Astrocyte (in vitro differentiated cells and primary cell): ENCODE results near the gene DSCAM. TPM values are rescaled to one million over a fixed set of nuclear protein-coding genes. Genes with fewer than 3 reads are reported as not detected.

ENCODE experiments used
- DNase-seq: peaks from one replicate; pipeline ENCODE4 v3.0.0-alpha.2; 2010; ENCODE audit warnings: low read depth
- FAIRE-seq: peaks from 2 replicates; lab custom pipeline; 2011; peaks lifted over from hg19 to GRCh38; lab: Jason Lieb, UNC
- H2AFZ ChIP-seq: 2 replicates; pipeline ENCODE4 v1.6.0; 2012; ENCODE audit warnings: low read depth, low read length, inconsistent platforms
- H3K27ac ChIP-seq: 2 replicates; pipeline ENCODE4 v1.5.1; 2011; ENCODE audit warnings: low read depth, low read length, inconsistent platforms
- H3K27me3 ChIP-seq: 2 replicates; pipeline ENCODE4 v1.6.0; 2011; ENCODE audit warnings: low read length, inconsistent platforms; ENCODE audit not compliant: insufficient read depth
- H3K36me3 ChIP-seq: 2 replicates; pipeline ENCODE4 v1.5.1; 2011; ENCODE audit warnings: low read length, inconsistent platforms; ENCODE audit not compliant: insufficient read depth
- H3K4me1 ChIP-seq: 2 replicates; pipeline ENCODE4 v1.5.1; 2011; ENCODE audit warnings: low read length, inconsistent platforms; ENCODE audit not compliant: insufficient read depth
- H3K4me2 ChIP-seq: 2 replicates; pipeline ENCODE4 v1.6.0; 2012; ENCODE audit warnings: low read length, inconsistent platforms
- H3K4me3 ChIP-seq: 2 replicates; pipeline ENCODE4 v1.5.1; 2011; ENCODE audit warnings: low read depth, mild to moderate bottlenecking, low read length, inconsistent platforms; ENCODE audit not compliant: insufficient read depth
- H3K79me2 ChIP-seq: 2 replicates; pipeline ENCODE4 v1.6.0; 2012; ENCODE audit warnings: mild to moderate bottlenecking, low read length, inconsistent platforms; ENCODE audit not compliant: insufficient read depth
- H3K9ac ChIP-seq: 2 replicates; pipeline ENCODE4 v1.6.0; 2012; ENCODE audit warnings: mild to moderate bottlenecking, low read length, inconsistent platforms
- H3K9me3 ChIP-seq: 2 replicates; pipeline ENCODE4 v1.5.1; 2012; ENCODE audit warnings: low read depth, mild to moderate bottlenecking, low read length, inconsistent platforms; ENCODE audit not compliant: insufficient read depth
- H4K20me1 ChIP-seq: 2 replicates; pipeline ENCODE4 v1.6.0; 2012; ENCODE audit warnings: low read length, inconsistent platforms; ENCODE audit not compliant: insufficient read depth
- H3K27ac Mint-ChIP-seq: one replicate; pipeline ENCODE4 v1.8.0; 2021; ENCODE audit warnings: mild to moderate bottlenecking, mixed read lengths; ENCODE audit not compliant: unreplicated experiment
- H3K27me3 Mint-ChIP-seq: one replicate; pipeline ENCODE4 v1.8.0; 2021; ENCODE audit warnings: low read depth, mixed read lengths; ENCODE audit not compliant: unreplicated experiment
- H3K36me3 Mint-ChIP-seq: one replicate; pipeline ENCODE4 v1.8.0; 2021; ENCODE audit warnings: low read depth, mixed read lengths; ENCODE audit not compliant: unreplicated experiment
- H3K4me1 Mint-ChIP-seq: one replicate; pipeline ENCODE4 v1.8.0; 2021; ENCODE audit warnings: low read depth, mixed read lengths; ENCODE audit not compliant: unreplicated experiment
- H3K4me3 Mint-ChIP-seq: one replicate; pipeline ENCODE4 v1.8.0; 2021; ENCODE audit warnings: mild to moderate bottlenecking, moderate library complexity, mixed read lengths; ENCODE audit not compliant: unreplicated experiment
- H3K9me3 Mint-ChIP-seq: one replicate; pipeline ENCODE4 v1.8.0; 2021; ENCODE audit warnings: mild to moderate bottlenecking, mixed read lengths; ENCODE audit not compliant: unreplicated experiment
- EZH2 ChIP-seq: IDR thresholded peaks from 2 replicates; pipeline ENCODE4 v1.6.1; 2012; ENCODE audit warnings: mild to moderate bottlenecking, low read length, inconsistent platforms; ENCODE audit not compliant: insufficient read depth
- total RNA-seq: library from RNA; stranded (reverse); gene quantifications from 2 replicates; pipeline ENCODE4 v1.2.1, GENCODE V29; 2021
- TF ChIP-seq, protein P1 (sequence below): IDR thresholded peaks from 2 replicates; pipeline ENCODE4 v1.5.1; 2011; ENCODE audit warnings: low read depth, mild to moderate bottlenecking, inconsistent platforms, low read length, moderate library complexity; ENCODE audit not compliant: insufficient read depth

The DSCAM gene
- total RNA-seq, 1 donor from 2014 or later, result 0.18 TPM

DNA sequence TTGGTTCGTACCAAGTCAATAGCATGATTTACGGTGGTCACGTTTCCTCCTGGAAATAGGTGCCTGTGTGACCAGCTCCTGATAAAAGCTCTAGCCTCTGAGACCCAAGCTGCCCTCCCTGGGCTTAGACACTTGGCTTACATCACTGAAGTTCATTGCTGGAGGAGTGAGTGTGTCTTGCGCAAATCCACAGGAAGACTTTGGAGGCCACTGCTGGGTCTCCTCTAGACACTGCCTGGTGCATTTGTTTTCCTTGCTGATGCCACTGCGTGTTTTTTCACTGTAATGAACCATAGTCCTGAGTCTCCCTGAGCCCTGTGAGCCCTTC is 230.6 kb downstream of the DSCAM start:
- no peak overlapping the region for H3K4me3 Mint-ChIP-seq
- H3K27me3 Mint-ChIP-seq, result no peaks in the 10 kb centered on the region
- no peak for DNase-seq
- no peak for FAIRE-seq
- H3K27ac ChIP-seq, result no peak overlapping the region
- H2AFZ ChIP-seq, result no peak overlapping the region
- H3K9ac ChIP-seq, result no peak overlapping the region
- no peak overlapping the region for H3K27ac Mint-ChIP-seq
- H3K9me3 Mint-ChIP-seq, result peaks cover 11% of the 10 kb centered on the region
- H3K36me3 Mint-ChIP-seq, result no peaks in the 10 kb centered on the region
- H3K4me1 ChIP-seq, result no peaks in the 10 kb centered on the region
- TF ChIP-seq, protein P1, sequence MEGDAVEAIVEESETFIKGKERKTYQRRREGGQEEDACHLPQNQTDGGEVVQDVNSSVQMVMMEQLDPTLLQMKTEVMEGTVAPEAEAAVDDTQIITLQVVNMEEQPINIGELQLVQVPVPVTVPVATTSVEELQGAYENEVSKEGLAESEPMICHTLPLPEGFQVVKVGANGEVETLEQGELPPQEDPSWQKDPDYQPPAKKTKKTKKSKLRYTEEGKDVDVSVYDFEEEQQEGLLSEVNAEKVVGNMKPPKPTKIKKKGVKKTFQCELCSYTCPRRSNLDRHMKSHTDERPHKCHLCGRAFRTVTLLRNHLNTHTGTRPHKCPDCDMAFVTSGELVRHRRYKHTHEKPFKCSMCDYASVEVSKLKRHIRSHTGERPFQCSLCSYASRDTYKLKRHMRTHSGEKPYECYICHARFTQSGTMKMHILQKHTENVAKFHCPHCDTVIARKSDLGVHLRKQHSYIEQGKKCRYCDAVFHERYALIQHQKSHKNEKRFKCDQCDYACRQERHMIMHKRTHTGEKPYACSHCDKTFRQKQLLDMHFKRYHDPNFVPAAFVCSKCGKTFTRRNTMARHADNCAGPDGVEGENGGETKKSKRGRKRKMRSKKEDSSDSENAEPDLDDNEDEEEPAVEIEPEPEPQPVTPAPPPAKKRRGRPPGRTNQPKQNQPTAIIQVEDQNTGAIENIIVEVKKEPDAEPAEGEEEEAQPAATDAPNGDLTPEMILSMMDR, result no peak
- no peak for TF ChIP-seq EZH2
- H3K9me3 ChIP-seq, result no peaks in the 10 kb centered on the region
- H3K4me1 Mint-ChIP-seq, result peaks cover 10% of the 10 kb centered on the region
- no peak overlapping the region for H3K4me3 ChIP-seq
- no peak overlapping the region for H3K4me2 ChIP-seq
- H3K36me3 ChIP-seq, result no peaks in the 10 kb centered on the region
- no peaks in the 10 kb centered on the region for H3K27me3 ChIP-seq
- H4K20me1 ChIP-seq, result no peaks in the 10 kb centered on the region
- no peaks in the 10 kb centered on the region for H3K79me2 ChIP-seq

DNA sequence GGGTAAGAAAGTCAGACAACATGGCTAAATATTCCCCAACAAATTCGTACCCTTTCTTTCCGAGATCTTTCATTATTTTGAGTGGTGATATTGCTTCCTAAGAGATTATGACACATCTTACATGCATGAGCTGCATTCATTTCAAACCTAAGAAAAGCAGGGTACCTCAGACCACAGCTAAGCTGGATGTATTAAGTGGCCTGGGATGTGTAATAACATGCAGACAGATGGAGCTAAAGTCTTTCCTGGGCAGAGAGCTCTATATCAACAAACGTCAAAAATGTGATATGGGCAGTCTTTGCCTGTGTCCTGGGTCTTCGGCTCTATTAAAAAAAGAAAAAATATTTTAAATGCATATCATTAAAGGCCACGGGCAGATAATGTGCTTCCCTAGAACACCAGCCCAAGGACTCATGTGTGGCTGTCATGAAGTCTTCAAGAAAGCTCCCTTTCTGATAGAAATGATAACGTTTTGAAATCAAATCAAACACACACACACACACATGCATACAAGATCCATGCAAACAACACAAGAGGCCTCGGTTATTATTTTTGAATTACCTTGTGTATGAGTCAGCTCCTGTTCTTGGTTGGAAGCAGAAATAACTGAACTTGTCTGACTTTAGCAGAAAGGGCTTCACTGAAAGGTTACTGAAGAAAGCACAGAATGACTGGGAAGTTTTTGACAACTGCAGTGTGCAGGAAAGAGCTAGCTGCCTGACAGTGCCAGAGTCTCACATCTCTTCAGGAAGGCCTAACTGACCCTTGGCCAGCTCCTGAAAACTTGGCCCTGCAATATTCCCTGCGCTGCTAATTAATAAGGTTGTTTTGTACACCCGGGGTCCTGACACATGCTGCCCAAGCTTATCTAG is 231.2 kb downstream of the DSCAM start:
- FAIRE-seq (no peak), DNase-seq (peak; percentile 51)
- Histone ChIP-seq H3K27me3 (no peaks in the 10 kb centered on the region), H3K9ac (no peak overlapping the region), H3K36me3 (no peaks in the 10 kb centered on the region), H3K9me3 (no peaks in the 10 kb centered on the region), H2AFZ (no peak overlapping the region), H3K27ac (no peak overlapping the region), H3K4me2 (no peak overlapping the region), H3K4me1 (no peaks in the 10 kb centered on the region), H3K4me3 (no peak overlapping the region), H4K20me1 (no peaks in the 10 kb centered on the region), H3K79me2 (no peaks in the 10 kb centered on the region)
- Mint-ChIP-seq H3K36me3 (no peaks in the 10 kb centered on the region), H3K9me3 (peaks cover 11% of the 10 kb centered on the region), H3K4me1 (peaks cover 8% of the 10 kb centered on the region), H3K4me3 (no peak overlapping the region), H3K27ac (no peak overlapping the region), H3K27me3 (no peaks in the 10 kb centered on the region)
- TF ChIP-seq, protein P1, result no peak
- no peak for TF ChIP-seq EZH2

DNA sequence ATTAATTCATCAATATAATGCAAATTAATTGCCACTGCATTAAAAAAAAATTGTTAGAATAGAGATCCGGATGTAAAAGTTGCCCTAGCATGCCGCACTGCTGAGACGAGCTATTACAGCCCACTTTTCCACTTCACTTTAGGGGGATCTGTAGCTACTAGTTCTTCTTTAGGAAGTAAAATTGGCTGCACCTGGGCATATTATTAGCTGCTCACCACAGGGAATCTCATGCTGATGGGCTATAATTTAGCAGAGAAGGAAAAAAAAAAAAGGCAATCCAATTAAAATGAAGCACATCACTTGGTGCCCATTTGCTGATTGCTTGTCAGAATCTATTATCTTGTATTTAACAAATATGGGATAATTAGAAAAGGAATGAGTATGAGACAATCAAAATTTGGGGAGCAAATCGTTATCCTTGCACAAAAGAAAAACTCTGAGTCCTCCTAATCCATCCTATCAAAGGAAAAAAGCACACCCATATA is 233.4 kb downstream of the DSCAM start:
- no peaks in the 10 kb centered on the region for H3K79me2 ChIP-seq

More for the DNA sequence above, 233.4 kb downstream of the DSCAM start:
- H2AFZ ChIP-seq, result no peak overlapping the region
- TF ChIP-seq EZH2, result no peak
- TF ChIP-seq, protein P1, result no peak
- no peak overlapping the region for H3K27ac ChIP-seq
- no peaks in the 10 kb centered on the region for H4K20me1 ChIP-seq
- no peaks in the 10 kb centered on the region for H3K27me3 ChIP-seq
- DNase-seq (no peak), FAIRE-seq (no peak)
- H3K9ac ChIP-seq, result no peak overlapping the region
- Mint-ChIP-seq H3K27me3 (no peaks in the 10 kb centered on the region), H3K4me1 (peaks cover 8% of the 10 kb centered on the region), H3K27ac (no peak overlapping the region), H3K9me3 (peaks cover 11% of the 10 kb centered on the region), H3K4me3 (no peak overlapping the region), H3K36me3 (no peaks in the 10 kb centered on the region)
- no peak overlapping the region for H3K4me3 ChIP-seq
- H3K36me3 ChIP-seq, result no peaks in the 10 kb centered on the region
- no peak overlapping the region for H3K4me2 ChIP-seq
- no peaks in the 10 kb centered on the region for H3K4me1 ChIP-seq
- H3K9me3 ChIP-seq, result no peaks in the 10 kb centered on the region
